HEK293 (cell line): Measurements from ENCODE around the gene FRYL.

ENCODE experiments used
- FEZF1 ChIP-seq: fragments of 450-650 bp; formaldehyde crosslinking; IDR thresholded peaks from 2 replicates; pipeline ENCODE4 v1.5.1; 2016; ENCODE audit warnings: missing biosample characterization, missing genetic modification characterization
- KLF7 ChIP-seq: fragments of 450-650 bp; formaldehyde crosslinking; IDR thresholded peaks from 2 replicates; pipeline ENCODE4 v1.5.1; 2016; ENCODE audit warnings: missing biosample characterization, missing genetic modification characterization, borderline replicate concordance
- KLF8 ChIP-seq: fragments of 450-650 bp; formaldehyde crosslinking; IDR thresholded peaks from 2 replicates; pipeline ENCODE4 v1.5.1; 2016; ENCODE audit warnings: missing biosample characterization, missing genetic modification characterization
- SALL2 ChIP-seq: fragments of 450-650 bp; formaldehyde crosslinking; IDR thresholded peaks from 2 replicates; pipeline ENCODE4 v1.5.0; 2017; ENCODE audit warnings: missing biosample characterization, mild to moderate bottlenecking, missing genetic modification characterization, borderline replicate concordance
- SETDB1 ChIP-seq: IDR thresholded peaks from one replicate; pipeline ENCODE4 v1.6.1; 2017; ENCODE audit warnings: mild to moderate bottlenecking, low read length, moderate library complexity, mixed read lengths; ENCODE audit not compliant: insufficient read length
- SP2 ChIP-seq: fragments of 450-650 bp; formaldehyde crosslinking; IDR thresholded peaks from 2 replicates; pipeline ENCODE4 v1.5.1; 2016; ENCODE audit warnings: missing biosample characterization, missing genetic modification characterization
- ZBTB1 ChIP-seq: fragments of 450-650 bp; formaldehyde crosslinking; IDR thresholded peaks from 2 replicates; pipeline ENCODE4 v1.5.1; 2016; ENCODE audit warnings: missing biosample characterization, missing genetic modification characterization
- ZBTB20 ChIP-seq: fragments of 450-650 bp; formaldehyde crosslinking; IDR thresholded peaks from 2 replicates; pipeline ENCODE4 v1.5.1; 2016; ENCODE audit warnings: missing biosample characterization, missing genetic modification characterization
- ZFHX2 ChIP-seq: fragments of 450-650 bp; formaldehyde crosslinking; conservative IDR thresholded peaks from 2 replicates; pipeline ENCODE4 v1.5.1; 2016; ENCODE audit warnings: missing biosample characterization, missing genetic modification characterization
- ZFP41 ChIP-seq: fragments of 450-650 bp; formaldehyde crosslinking; IDR thresholded peaks from 2 replicates; pipeline ENCODE4 v1.5.1; 2016; ENCODE audit warnings: missing biosample characterization, missing genetic modification characterization, borderline replicate concordance
- ZNF10 ChIP-seq: fragments of 450-650 bp; formaldehyde crosslinking; IDR thresholded peaks from 2 replicates; pipeline ENCODE4 v1.5.1; 2017; ENCODE audit warnings: missing biosample characterization, missing genetic modification characterization
- ZNF146 ChIP-seq: fragments of 450-650 bp; formaldehyde crosslinking; IDR thresholded peaks from 2 replicates; pipeline ENCODE4 v1.5.1; 2016; ENCODE audit warnings: missing biosample characterization, missing genetic modification characterization
- ZNF169 ChIP-seq: fragments of 450-650 bp; formaldehyde crosslinking; IDR thresholded peaks from 2 replicates; pipeline ENCODE4 v1.5.1; 2016; ENCODE audit warnings: missing biosample characterization, missing genetic modification characterization
- ZNF211 ChIP-seq: fragments of 450-650 bp; formaldehyde crosslinking; IDR thresholded peaks from 2 replicates; pipeline ENCODE4 v1.5.1; 2016; ENCODE audit warnings: low read depth, missing biosample characterization, missing genetic modification characterization
- ZNF214 ChIP-seq: fragments of 450-650 bp; formaldehyde crosslinking; IDR thresholded peaks from 2 replicates; pipeline ENCODE4 v1.5.1; 2017; ENCODE audit warnings: missing biosample characterization, mild to moderate bottlenecking, missing genetic modification characterization, borderline replicate concordance
- ZNF292 ChIP-seq: fragments of 450-650 bp; formaldehyde crosslinking; IDR thresholded peaks from 2 replicates; pipeline ENCODE4 v1.5.1; 2016; ENCODE audit warnings: low read depth, missing biosample characterization, missing genetic modification characterization, borderline replicate concordance
- ZNF366 ChIP-seq: fragments of 450-650 bp; formaldehyde crosslinking; conservative IDR thresholded peaks from 2 replicates; pipeline ENCODE4 v1.5.1; 2016; ENCODE audit warnings: missing biosample characterization, missing genetic modification characterization
- ZNF596 ChIP-seq: fragments of 450-650 bp; IDR thresholded peaks from 2 replicates; pipeline ENCODE4 v1.5.0; 2018; ENCODE audit warnings: missing biosample characterization, mild to moderate bottlenecking, missing genetic modification characterization, moderate library complexity
- ZNF621 ChIP-seq: fragments of 450-650 bp; formaldehyde crosslinking; IDR thresholded peaks from 2 replicates; pipeline ENCODE4 v1.5.1; 2017; ENCODE audit warnings: missing biosample characterization, missing genetic modification characterization
- ZNF664 ChIP-seq: fragments of 450-650 bp; formaldehyde crosslinking; IDR thresholded peaks from 2 replicates; pipeline ENCODE4 v1.5.1; 2016; ENCODE audit warnings: missing biosample characterization, missing genetic modification characterization
- ZNF768 ChIP-seq: fragments of 450-650 bp; formaldehyde crosslinking; IDR thresholded peaks from 2 replicates; pipeline ENCODE4 v1.5.1; 2018; ENCODE audit warnings: missing biosample characterization, mild to moderate bottlenecking, missing genetic modification characterization
- ZSCAN16 ChIP-seq: fragments of 450-650 bp; formaldehyde crosslinking; IDR thresholded peaks from 2 replicates; pipeline ENCODE4 v1.5.1; 2016; ENCODE audit warnings: missing biosample characterization, missing genetic modification characterization
- TF ChIP-seq, protein P1 (sequence below): fragments of 450-650 bp; formaldehyde crosslinking; IDR thresholded peaks from 2 replicates; pipeline ENCODE4 v1.5.1; 2016; ENCODE audit warnings: missing biosample characterization, missing genetic modification characterization
- TF ChIP-seq, protein P2 (sequence below): fragments of 450-650 bp; formaldehyde crosslinking; IDR thresholded peaks from 2 replicates; pipeline ENCODE4 v1.5.1; 2016; ENCODE audit warnings: missing biosample characterization, missing genetic modification characterization, borderline replicate concordance
- TF ChIP-seq, protein P3 (sequence below): fragments of 450-650 bp; formaldehyde crosslinking; IDR thresholded peaks from 2 replicates; pipeline ENCODE4 v1.5.1; 2016; ENCODE audit warnings: missing biosample characterization, missing genetic modification characterization
- TF ChIP-seq, protein P4 (sequence below): fragments of 450-650 bp; formaldehyde crosslinking; IDR thresholded peaks from 2 replicates; pipeline ENCODE4 v1.5.1; 2016; ENCODE audit warnings: missing biosample characterization, missing genetic modification characterization, borderline replicate concordance
- TF ChIP-seq, protein P5 (sequence below): fragments of 450-650 bp; formaldehyde crosslinking; IDR thresholded peaks from 2 replicates; pipeline ENCODE4 v1.5.1; 2016; ENCODE audit warnings: missing biosample characterization, missing genetic modification characterization

The FRYL gene

DNA sequence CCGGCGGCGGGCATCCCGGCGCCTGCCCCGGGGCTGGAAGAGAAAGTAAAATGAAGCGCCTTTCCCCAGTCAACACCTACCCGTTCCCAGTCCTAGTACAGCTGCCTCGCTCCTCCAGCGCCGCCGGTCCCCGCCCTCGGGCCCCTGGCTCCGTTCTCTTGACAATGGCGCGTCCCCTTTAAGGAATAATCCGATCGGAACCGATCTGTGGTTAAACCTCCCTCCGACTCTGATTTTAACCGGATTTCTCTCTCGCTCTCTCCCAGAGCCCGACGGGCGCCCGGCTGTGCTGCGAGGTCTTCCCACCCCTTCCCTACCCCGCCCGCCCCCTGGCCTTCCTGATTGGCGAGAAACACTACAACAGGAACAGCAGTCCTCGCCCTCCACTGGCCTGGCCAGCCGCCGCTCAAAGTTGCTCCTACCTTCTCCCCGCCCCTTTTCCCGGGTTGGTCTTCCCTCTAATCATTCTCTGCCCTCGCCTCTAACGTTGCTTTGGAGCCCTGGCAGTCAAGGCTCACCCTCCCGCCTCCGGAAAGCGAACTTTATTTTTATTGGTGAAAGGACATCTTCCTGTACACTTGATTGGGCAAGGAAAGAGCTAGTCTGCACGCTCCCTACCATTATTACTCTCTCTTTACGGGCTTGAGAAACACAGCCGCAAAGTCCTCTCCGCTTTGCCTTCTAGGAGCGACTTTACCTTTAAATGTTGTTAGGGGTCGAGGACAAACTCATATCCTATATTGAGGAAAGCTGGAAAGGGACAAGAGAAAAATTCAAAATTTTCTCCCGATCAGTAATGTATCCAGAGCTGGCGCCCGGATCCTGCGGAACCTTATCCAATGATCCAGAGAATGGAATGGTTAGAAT is at the start of gene FRYL (continued):
- TF ChIP-seq, protein P1, sequence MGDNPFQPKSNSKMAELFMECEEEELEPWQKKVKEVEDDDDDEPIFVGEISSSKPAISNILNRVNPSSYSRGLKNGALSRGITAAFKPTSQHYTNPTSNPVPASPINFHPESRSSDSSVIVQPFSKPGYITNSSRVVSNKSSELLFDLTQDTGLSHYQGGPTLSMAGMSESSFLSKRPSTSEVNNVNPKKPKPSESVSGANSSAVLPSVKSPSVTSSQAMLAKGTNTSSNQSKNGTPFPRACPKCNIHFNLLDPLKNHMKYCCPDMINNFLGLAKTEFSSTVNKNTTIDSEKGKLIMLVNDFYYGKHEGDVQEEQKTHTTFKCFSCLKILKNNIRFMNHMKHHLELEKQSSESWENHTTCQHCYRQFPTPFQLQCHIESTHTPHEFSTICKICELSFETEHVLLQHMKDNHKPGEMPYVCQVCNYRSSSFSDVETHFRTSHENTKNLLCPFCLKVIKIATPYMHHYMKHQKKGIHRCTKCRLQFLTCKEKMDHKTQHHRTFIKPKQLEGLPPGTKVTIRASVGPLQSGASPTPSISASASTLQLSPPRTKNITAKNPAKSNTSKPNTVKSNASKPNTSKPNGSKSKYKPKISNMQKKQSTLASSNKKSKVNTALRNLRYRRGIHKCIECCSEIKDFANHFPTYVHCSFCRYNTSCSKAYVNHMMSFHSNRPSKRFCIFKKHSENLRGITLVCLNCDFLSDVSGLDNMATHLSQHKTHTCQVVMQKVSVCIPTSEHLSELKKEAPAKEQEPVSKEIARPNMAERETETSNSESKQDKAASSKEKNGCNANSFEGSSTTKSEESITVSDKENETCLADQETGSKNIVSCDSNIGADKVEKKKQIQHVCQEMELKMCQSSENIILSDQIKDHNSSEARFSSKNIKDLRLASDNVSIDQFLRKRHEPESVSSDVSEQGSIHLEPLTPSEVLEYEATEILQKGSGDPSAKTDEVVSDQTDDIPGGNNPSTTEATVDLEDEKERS (tag by site-specific recombination): no peak
- TF ChIP-seq KLF8 (tag by site-specific recombination) (no peak), SALL2 (tag by site-specific recombination) (no peak), ZNF214 (tag by site-specific recombination) (no peak), KLF7 (tag by site-specific recombination) (no peak), ZNF596 (tag by site-specific recombination) (peak; percentile 96), ZNF211 (tag by site-specific recombination) (no peak), ZNF366 (tag by site-specific recombination) (peak; percentile 51; the same call in 1 of the 2 replicates), ZSCAN16 (no peak), SP2 (tag by site-specific recombination) (peak; percentile 96), ZNF10 (no peak), ZBTB20 (tag by site-specific recombination) (peak; percentile 37; the same call in 1 of the 2 replicates), ZFP41 (tag by site-specific recombination) (no peak), ZNF664 (tag by site-specific recombination) (no peak), ZNF621 (tag by site-specific recombination) (no peak), ZFHX2 (tag by site-specific recombination) (no peak), ZNF292 (no peak), ZNF146 (tag by site-specific recombination) (no peak), ZNF768 (tag by site-specific recombination) (no peak), ZBTB1 (tag by site-specific recombination) (no peak), ZNF169 (tag by site-specific recombination) (no peak), FEZF1 (tag by site-specific recombination) (no peak), SETDB1 (no peak)
- TF ChIP-seq, protein P2, sequence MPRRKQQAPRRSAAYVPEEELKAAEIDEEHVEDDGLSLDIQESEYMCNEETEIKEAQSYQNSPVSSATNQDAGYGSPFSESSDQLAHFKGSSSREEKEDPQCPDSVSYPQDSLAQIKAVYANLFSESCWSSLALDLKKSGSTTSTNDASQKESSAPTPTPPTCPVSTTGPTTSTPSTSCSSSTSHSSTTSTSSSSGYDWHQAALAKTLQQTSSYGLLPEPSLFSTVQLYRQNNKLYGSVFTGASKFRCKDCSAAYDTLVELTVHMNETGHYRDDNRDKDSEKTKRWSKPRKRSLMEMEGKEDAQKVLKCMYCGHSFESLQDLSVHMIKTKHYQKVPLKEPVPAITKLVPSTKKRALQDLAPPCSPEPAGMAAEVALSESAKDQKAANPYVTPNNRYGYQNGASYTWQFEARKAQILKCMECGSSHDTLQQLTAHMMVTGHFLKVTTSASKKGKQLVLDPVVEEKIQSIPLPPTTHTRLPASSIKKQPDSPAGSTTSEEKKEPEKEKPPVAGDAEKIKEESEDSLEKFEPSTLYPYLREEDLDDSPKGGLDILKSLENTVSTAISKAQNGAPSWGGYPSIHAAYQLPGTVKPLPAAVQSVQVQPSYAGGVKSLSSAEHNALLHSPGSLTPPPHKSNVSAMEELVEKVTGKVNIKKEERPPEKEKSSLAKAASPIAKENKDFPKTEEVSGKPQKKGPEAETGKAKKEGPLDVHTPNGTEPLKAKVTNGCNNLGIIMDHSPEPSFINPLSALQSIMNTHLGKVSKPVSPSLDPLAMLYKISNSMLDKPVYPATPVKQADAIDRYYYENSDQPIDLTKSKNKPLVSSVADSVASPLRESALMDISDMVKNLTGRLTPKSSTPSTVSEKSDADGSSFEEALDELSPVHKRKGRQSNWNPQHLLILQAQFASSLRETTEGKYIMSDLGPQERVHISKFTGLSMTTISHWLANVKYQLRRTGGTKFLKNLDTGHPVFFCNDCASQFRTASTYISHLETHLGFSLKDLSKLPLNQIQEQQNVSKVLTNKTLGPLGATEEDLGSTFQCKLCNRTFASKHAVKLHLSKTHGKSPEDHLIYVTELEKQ (tag by site-specific recombination): no peak
- TF ChIP-seq, protein P3, sequence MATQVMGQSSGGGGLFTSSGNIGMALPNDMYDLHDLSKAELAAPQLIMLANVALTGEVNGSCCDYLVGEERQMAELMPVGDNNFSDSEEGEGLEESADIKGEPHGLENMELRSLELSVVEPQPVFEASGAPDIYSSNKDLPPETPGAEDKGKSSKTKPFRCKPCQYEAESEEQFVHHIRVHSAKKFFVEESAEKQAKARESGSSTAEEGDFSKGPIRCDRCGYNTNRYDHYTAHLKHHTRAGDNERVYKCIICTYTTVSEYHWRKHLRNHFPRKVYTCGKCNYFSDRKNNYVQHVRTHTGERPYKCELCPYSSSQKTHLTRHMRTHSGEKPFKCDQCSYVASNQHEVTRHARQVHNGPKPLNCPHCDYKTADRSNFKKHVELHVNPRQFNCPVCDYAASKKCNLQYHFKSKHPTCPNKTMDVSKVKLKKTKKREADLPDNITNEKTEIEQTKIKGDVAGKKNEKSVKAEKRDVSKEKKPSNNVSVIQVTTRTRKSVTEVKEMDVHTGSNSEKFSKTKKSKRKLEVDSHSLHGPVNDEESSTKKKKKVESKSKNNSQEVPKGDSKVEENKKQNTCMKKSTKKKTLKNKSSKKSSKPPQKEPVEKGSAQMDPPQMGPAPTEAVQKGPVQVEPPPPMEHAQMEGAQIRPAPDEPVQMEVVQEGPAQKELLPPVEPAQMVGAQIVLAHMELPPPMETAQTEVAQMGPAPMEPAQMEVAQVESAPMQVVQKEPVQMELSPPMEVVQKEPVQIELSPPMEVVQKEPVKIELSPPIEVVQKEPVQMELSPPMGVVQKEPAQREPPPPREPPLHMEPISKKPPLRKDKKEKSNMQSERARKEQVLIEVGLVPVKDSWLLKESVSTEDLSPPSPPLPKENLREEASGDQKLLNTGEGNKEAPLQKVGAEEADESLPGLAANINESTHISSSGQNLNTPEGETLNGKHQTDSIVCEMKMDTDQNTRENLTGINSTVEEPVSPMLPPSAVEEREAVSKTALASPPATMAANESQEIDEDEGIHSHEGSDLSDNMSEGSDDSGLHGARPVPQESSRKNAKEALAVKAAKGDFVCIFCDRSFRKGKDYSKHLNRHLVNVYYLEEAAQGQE (tag by site-specific recombination): no peak
- TF ChIP-seq, protein P4, sequence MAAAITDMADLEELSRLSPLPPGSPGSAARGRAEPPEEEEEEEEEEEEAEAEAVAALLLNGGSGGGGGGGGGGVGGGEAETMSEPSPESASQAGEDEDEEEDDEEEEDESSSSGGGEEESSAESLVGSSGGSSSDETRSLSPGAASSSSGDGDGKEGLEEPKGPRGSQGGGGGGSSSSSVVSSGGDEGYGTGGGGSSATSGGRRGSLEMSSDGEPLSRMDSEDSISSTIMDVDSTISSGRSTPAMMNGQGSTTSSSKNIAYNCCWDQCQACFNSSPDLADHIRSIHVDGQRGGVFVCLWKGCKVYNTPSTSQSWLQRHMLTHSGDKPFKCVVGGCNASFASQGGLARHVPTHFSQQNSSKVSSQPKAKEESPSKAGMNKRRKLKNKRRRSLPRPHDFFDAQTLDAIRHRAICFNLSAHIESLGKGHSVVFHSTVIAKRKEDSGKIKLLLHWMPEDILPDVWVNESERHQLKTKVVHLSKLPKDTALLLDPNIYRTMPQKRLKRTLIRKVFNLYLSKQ (tag by site-specific recombination): no peak
- TF ChIP-seq, protein P5, sequence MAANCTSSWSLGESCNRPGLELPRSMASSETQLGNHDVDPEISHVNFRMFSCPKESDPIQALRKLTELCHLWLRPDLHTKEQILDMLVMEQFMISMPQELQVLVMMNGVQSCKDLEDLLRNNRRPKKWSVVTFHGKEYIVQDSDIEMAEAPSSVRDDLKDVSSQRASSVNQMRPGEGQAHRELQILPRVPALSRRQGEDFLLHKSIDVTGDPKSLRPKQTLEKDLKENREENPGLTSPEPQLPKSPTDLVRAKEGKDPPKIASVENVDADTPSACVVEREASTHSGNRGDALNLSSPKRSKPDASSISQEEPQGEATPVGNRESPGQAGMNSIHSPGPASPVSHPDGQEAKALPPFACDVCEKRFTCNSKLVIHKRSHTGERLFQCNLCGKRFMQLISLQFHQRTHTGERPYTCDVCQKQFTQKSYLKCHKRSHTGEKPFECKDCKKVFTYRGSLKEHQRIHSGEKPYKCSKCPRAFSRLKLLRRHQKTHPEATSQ (tag by site-specific recombination): no peak
